Tibial nerve (tissue), 4 donors: ENCODE data around the gene NEURL4.

Experiments
- EP300 ChIP-seq, 2 donors: sonication (generic); formaldehyde crosslinking; IDR thresholded peaks; one replicate each; pipeline ENCODE4 v1.6.1; 2017; ENCODE audit warnings: antibody characterized with exemption in 2 of 2, mild to moderate bottlenecking in 1 of 2
- POLR2A ChIP-seq, 2 donors: fragments of 450-650 bp; IDR thresholded peaks; one replicate each; pipeline ENCODE4 v1.6.1; 2017; ENCODE audit warnings: antibody characterized with exemption in 2 of 2, mild to moderate bottlenecking in 2 of 2, moderate library complexity in 2 of 2
- TF ChIP-seq, protein P1 (sequence below), 5 experiments: fragments of 200-600 bp in 3 of 5; fragments of 450-650 bp in 2 of 5; sonication (generic) in 3 of 5; IDR thresholded peaks; one replicate each; pipeline ENCODE4 v1.5.1; 2016 to 2019; ENCODE audit warnings: antibody characterized with exemption in 5 of 5, mild to moderate bottlenecking in 3 of 5, moderate library complexity in 2 of 5

GRCh38 chr17:7280519-7281073, 48.5 kb downstream of the NEURL4 start:
- TF ChIP-seq POLR2A (IDR thresholded peaks at IDR 0.05), result no peak
- TF ChIP-seq, protein P1, sequence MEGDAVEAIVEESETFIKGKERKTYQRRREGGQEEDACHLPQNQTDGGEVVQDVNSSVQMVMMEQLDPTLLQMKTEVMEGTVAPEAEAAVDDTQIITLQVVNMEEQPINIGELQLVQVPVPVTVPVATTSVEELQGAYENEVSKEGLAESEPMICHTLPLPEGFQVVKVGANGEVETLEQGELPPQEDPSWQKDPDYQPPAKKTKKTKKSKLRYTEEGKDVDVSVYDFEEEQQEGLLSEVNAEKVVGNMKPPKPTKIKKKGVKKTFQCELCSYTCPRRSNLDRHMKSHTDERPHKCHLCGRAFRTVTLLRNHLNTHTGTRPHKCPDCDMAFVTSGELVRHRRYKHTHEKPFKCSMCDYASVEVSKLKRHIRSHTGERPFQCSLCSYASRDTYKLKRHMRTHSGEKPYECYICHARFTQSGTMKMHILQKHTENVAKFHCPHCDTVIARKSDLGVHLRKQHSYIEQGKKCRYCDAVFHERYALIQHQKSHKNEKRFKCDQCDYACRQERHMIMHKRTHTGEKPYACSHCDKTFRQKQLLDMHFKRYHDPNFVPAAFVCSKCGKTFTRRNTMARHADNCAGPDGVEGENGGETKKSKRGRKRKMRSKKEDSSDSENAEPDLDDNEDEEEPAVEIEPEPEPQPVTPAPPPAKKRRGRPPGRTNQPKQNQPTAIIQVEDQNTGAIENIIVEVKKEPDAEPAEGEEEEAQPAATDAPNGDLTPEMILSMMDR (IDR thresholded peaks at IDR 0.05), result peak; percentile 91 to 97 (median 95)
- TF ChIP-seq EP300 (IDR thresholded peaks at IDR 0.05), result peak in 1 of 2 donors; percentile 38
